Transverse colon (tissue), 4 donors: ENCODE results near the gene CFAP58.

Experiments used
- POLR2A ChIP-seq: fragments of 450-650 bp; IDR thresholded peaks from one replicate; pipeline ENCODE4 v1.6.1; 2016; ENCODE audit warnings: antibody characterized with exemption, mild to moderate bottlenecking, moderate library complexity
- POLR2AphosphoS5 ChIP-seq, 3 donors: sonication (generic); formaldehyde crosslinking; IDR thresholded peaks; one replicate each; pipeline ENCODE4 v1.6.1; 2016; ENCODE audit warnings: antibody characterized with exemption in 3 of 3
- TF ChIP-seq, protein P1 (sequence below), 5 experiments: fragments of 200-600 bp in 3 of 5; fragments of 450-650 bp in 2 of 5; sonication (generic) in 3 of 5; IDR thresholded peaks; 1 replicate in 2 of 5; 2 replicates in 3 of 5; pipeline ENCODE4 v1.5.1; 2016 to 2017; ENCODE audit warnings: antibody characterized with exemption in 5 of 5, inconsistent platforms in 3 of 5, mild to moderate bottlenecking in 2 of 5, moderate library complexity in 1 of 5

GRCh38 chr10:104359811-104360210 is 6.2 kb downstream of the CFAP58 start:
- TF ChIP-seq POLR2A: no peak
- TF ChIP-seq, protein P1, sequence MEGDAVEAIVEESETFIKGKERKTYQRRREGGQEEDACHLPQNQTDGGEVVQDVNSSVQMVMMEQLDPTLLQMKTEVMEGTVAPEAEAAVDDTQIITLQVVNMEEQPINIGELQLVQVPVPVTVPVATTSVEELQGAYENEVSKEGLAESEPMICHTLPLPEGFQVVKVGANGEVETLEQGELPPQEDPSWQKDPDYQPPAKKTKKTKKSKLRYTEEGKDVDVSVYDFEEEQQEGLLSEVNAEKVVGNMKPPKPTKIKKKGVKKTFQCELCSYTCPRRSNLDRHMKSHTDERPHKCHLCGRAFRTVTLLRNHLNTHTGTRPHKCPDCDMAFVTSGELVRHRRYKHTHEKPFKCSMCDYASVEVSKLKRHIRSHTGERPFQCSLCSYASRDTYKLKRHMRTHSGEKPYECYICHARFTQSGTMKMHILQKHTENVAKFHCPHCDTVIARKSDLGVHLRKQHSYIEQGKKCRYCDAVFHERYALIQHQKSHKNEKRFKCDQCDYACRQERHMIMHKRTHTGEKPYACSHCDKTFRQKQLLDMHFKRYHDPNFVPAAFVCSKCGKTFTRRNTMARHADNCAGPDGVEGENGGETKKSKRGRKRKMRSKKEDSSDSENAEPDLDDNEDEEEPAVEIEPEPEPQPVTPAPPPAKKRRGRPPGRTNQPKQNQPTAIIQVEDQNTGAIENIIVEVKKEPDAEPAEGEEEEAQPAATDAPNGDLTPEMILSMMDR (IDR thresholded peaks at IDR 0.05): no peak
- no peak for TF ChIP-seq POLR2AphosphoS5 (IDR thresholded peaks at IDR 0.05)
